Pancreas (tissue), 10 donors: Measurements from ENCODE around the gene NAV1. TPM values are rescaled to one million over a fixed set of nuclear protein-coding genes. Genes with fewer than 3 reads are reported as not detected.

Experiments
- ATAC-seq, 4 donors: fragments of 200-7000 bp; cut with Tn5 transposase; one replicate each; pipeline versions ENCODE4 v1.8.0 to v1.9.1; 2020; ENCODE audit warnings: mild to moderate bottlenecking in 4 of 4, moderate library complexity in 4 of 4
- DNase-seq, 6 donors: peaks; one replicate each; pipeline ENCODE4 v3.0.0-alpha.2; 2020
- FAIRE-seq: peaks from 2 replicates; lab custom pipeline; 2012; peaks lifted over from hg19 to GRCh38; lab: Jason Lieb, UNC
- H3K27ac ChIP-seq, 4 donors: fragments of 200-600 bp; sonication (generic); 1 replicate in 3 of 4; 2 replicates in 1 of 4; pipeline versions ENCODE4 v1.5.0 to v1.8.0; 2020
- H3K27me3 ChIP-seq, 4 donors: fragments of 200-600 bp; one replicate each; pipeline ENCODE4 v1.8.0; 2021
- H3K36me3 ChIP-seq, 3 donors: fragments of 200-600 bp; sonication (generic) in 1 of 3; one replicate each; pipeline versions ENCODE4 v1.5.0 to v1.8.0; 2020 to 2021
- H3K4me1 ChIP-seq, 3 donors: fragments of 200-600 bp; one replicate each; pipeline ENCODE4 v1.8.0; 2021
- H3K4me3 ChIP-seq, 4 donors: fragments of 200-600 bp; sonication (generic) in 2 of 4; one replicate each; pipeline versions ENCODE4 v1.5.0 to v1.8.0; 2020 to 2021
- H3K9me3 ChIP-seq, 4 donors: fragments of 200-600 bp; one replicate each; pipeline ENCODE4 v1.8.0; 2021
- CTCF ChIP-seq, 4 donors: fragments of 200-600 bp; sonication (generic) in 3 of 4; IDR thresholded peaks; one replicate each; pipeline versions ENCODE4 v1.5.0 to v1.8.0; 2021; ENCODE audit warnings: antibody characterized with exemption in 4 of 4
- WGBS, 2 donors: extraction: QIAGEN DNeasy Blood & Tissue Kit; methylation state at CpG; one replicate each; pipeline ENCODE4 v1.1.7; 2013; 5-methylcytosine and 5-hydroxymethylcytosine counted together
- intact Hi-C, 3 donors: fragments of 100-400 bp; cut with DNase I; formaldehyde crosslinking; loops; one replicate each; pipeline versions ENCODE4 v1.11.1 to v1.14.2; 2022
- polyA plus RNA-seq, 2 donors: library from polyadenylated mRNA; stranded (reverse); fragments of 200-250 nt; gene quantifications; one replicate each; pipeline ENCODE4 v1.2.3, GENCODE V29; 2013
- total RNA-seq, 6 donors: library from RNA; stranded (reverse); fragmentation: NEBNext Ultra II Directional in 4 of 6; extraction: Animal tissue kit (Norgen Biotek cat#: 25700) in 4 of 6; gene quantifications; one replicate each; pipeline versions ENCODE4 v1.2.1 to v1.2.4, GENCODE V29; 2021 to 2023
- donor health status: healthy with polysubstance abuse.
- donor health status: DM: no; HTN: no; CAD: no; lungs with moderate emphysema.
- donor health status: DM: no; HTN: no; CAD: no.
- donor health status: control.
- donor health status: control.
- donor health status: Bipolar disorder and iron deficiency.
- donor health status: DM: yes; HTN: yes; CAD: no.
- donor health status: DM: no; HTN: no; CAD: no.
- donor health status: DM: no; HTN: no; CAD: no.
- donor health status: DM: yes; HTN: yes; CAD: no.

NAV1 gene
- total and polyA plus RNA-seq, 8 donors, result 5.6 to 13.6 (median 7.3) TPM

GRCh38 chr1:201554190-201554600 is 15.3 kb downstream of the NAV1 start:
- Histone ChIP-seq H3K36me3 (no peaks in the 10 kb centered on the region), H3K9me3 (no peaks in the 10 kb centered on the region), H3K27me3 (no peaks in the 10 kb centered on the region), H3K27ac (no peak overlapping the region), H3K4me3 (no peak overlapping the region), H3K4me1 (no peaks in the 10 kb centered on the region)
- TF ChIP-seq CTCF (IDR thresholded peaks at IDR 0.05), result no peak
- WGBS, 2 donors, result 66 to 70% methylated on average over 10 of the region's 10 CpGs
- DNase-seq (no peak), FAIRE-seq (no peak), ATAC-seq (no peak)
- intact Hi-C loops, result no loop called here

GRCh38 chr1:201554789-201555592 is 16.1 kb downstream of the NAV1 start:
- no peaks in the 10 kb centered on the region for H3K36me3 ChIP-seq
- intact Hi-C loops, result loop anchor here in 1 of 3 donors (5.0 kb wide), 2 partner anchors 152 to 237 kb away; no protein-coding TSS in a partner anchor
- no peaks in the 10 kb centered on the region for H3K4me1 ChIP-seq
- H3K27me3 ChIP-seq, result no peaks in the 10 kb centered on the region
- no peak for DNase-seq
- H3K9me3 ChIP-seq, result no peaks in the 10 kb centered on the region
- no peak overlapping the region for H3K4me3 ChIP-seq
- WGBS, 2 donors, result 81 to 90% methylated on average over 7 of the region's 7 CpGs
- H3K27ac ChIP-seq, result no peak overlapping the region
- no peak for ATAC-seq
- no peak for TF ChIP-seq CTCF (IDR thresholded peaks at IDR 0.05)
- FAIRE-seq, result no peak

- no peak overlapping the region for H3K4me3 ChIP-seq
- H3K27me3 ChIP-seq, result no peaks in the 10 kb centered on the region
- no peaks in the 10 kb centered on the region for H3K4me1 ChIP-seq
- no peaks in the 10 kb centered on the region for H3K9me3 ChIP-seq
- H3K36me3 ChIP-seq, result no peaks in the 10 kb centered on the region
- 74 to 78% methylated on average over 9 of the region's 9 CpGs for WGBS, 2 donors
- intact Hi-C loops, result loop anchor here in 1 of 3 donors (5.0 kb wide), 2 partner anchors 152 to 237 kb away; no protein-coding TSS in a partner anchor
- H3K27ac ChIP-seq, result no peak overlapping the region
- FAIRE-seq (no peak), DNase-seq (no peak), ATAC-seq (no peak)
- no peak for TF ChIP-seq CTCF (IDR thresholded peaks at IDR 0.05)
Observed at GRCh38 chr1:201555593-201555945, 16.6 kb downstream of the NAV1 start.

GRCh38 chr1:201556841-201557571 is 18.1 kb downstream of the NAV1 start:
- intact Hi-C loops, result loop anchor here in 1 of 3 donors (5.0 kb wide), 2 partner anchors 150 to 235 kb away; no protein-coding TSS in a partner anchor
- ATAC-seq (no peak), DNase-seq (no peak), FAIRE-seq (no peak)
- Histone ChIP-seq H3K4me3 (no peak overlapping the region), H3K9me3 (no peaks in the 10 kb centered on the region), H3K36me3 (no peaks in the 10 kb centered on the region), H3K27me3 (no peaks in the 10 kb centered on the region), H3K27ac (no peak overlapping the region), H3K4me1 (no peaks in the 10 kb centered on the region)
- TF ChIP-seq CTCF (IDR thresholded peaks at IDR 0.05), result no peak
- WGBS, 2 donors, result 75 to 80% methylated on average over 5 of the region's 5 CpGs
